ENCODE results near the gene CAMK2D.

DNA sequence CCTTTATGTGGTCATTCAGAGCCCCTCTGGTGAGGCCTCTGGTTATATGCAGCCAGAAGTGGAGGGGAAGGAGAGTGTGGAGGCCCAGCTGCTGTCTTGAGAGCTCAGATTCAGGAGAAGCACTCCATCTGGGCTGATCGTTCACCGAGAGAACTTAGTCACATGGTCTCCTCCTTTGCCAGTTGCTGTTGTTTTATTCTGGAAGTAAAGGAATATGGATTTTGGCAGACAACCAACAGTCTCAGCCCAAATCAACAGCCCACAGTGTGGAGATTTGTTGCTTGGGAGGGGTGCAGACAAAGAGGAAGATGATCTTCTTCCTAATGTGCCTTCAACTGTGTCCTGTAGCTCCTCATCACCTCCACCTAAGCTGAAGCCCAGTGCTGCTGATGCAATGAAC lies 356.7 kb downstream of the CAMK2D start:
- TF ChIP-seq, protein P1, sequence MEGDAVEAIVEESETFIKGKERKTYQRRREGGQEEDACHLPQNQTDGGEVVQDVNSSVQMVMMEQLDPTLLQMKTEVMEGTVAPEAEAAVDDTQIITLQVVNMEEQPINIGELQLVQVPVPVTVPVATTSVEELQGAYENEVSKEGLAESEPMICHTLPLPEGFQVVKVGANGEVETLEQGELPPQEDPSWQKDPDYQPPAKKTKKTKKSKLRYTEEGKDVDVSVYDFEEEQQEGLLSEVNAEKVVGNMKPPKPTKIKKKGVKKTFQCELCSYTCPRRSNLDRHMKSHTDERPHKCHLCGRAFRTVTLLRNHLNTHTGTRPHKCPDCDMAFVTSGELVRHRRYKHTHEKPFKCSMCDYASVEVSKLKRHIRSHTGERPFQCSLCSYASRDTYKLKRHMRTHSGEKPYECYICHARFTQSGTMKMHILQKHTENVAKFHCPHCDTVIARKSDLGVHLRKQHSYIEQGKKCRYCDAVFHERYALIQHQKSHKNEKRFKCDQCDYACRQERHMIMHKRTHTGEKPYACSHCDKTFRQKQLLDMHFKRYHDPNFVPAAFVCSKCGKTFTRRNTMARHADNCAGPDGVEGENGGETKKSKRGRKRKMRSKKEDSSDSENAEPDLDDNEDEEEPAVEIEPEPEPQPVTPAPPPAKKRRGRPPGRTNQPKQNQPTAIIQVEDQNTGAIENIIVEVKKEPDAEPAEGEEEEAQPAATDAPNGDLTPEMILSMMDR (conservative IDR thresholded peaks at IDR 0.05; ENCODE audit: low read length): no peak
- TF ChIP-seq EZH2phosphoT487 (IDR thresholded peaks at IDR 0.05; ENCODE audit: borderline replicate concordance, low read depth, low read length): no peak

Measured in OCI-LY7 (cell line).